Activated naive CD4-positive, alpha-beta T cell (primary cell): ENCODE data around the gene PPM1F.

ENCODE experiments used
- DNase-seq, 4 experiments: peaks; one replicate each; lab custom pipeline; 2025; lab: John Stamatoyannopoulos, UW

The PPM1F gene

GRCh38 chr22:21960200-21961126 is 7.8 kb upstream of the PPM1F start:
- DNase-seq = no peak

- DNase-seq = no peak
Observed at GRCh38 chr22:21959274-21960074, 6.8 kb upstream of the PPM1F start.

- no peak for DNase-seq
Observed at GRCh38 chr22:21958360-21959273, 6.0 kb upstream of the PPM1F start.

- peak in 1 of 4 experiments; percentile 26 for DNase-seq
Observed at GRCh38 chr22:21951931-21952465, 650 bp downstream of the PPM1F start.

- DNase-seq = no peak
Observed at GRCh38 chr22:21951062-21951461, 1.6 kb downstream of the PPM1F start.

- no peak for DNase-seq
Observed at GRCh38 chr22:21949948-21950347, 2.7 kb downstream of the PPM1F start.

GRCh38 chr22:21949569-21949918 is 3.1 kb downstream of the PPM1F start:
- DNase-seq = no peak

GRCh38 chr22:21948824-21949568 is 3.7 kb downstream of the PPM1F start:
- DNase-seq = no peak

GRCh38 chr22:21948390-21948789 is 4.3 kb downstream of the PPM1F start:
- DNase-seq = no peak

- no peak for DNase-seq
Observed at GRCh38 chr22:21947040-21948014, 5.3 kb downstream of the PPM1F start.

- no peak for DNase-seq
Observed at GRCh38 chr22:21946262-21946925, 6.3 kb downstream of the PPM1F start.

- no peak for DNase-seq
Observed at GRCh38 chr22:21945453-21946261, 7.0 kb downstream of the PPM1F start.

- no peak for DNase-seq
Observed at GRCh38 chr22:21944871-21945270, 7.8 kb downstream of the PPM1F start.

GRCh38 chr22:21943571-21944448 is 8.8 kb downstream of the PPM1F start:
- no peak for DNase-seq

- DNase-seq = no peak
Observed at GRCh38 chr22:21942407-21943343, 10.0 kb downstream of the PPM1F start.

- DNase-seq = no peak
Observed at GRCh38 chr22:21941921-21942320, 10.7 kb downstream of the PPM1F start.
